ENCODE results near the gene IFT57. TPM values are rescaled to one million over a fixed set of nuclear protein-coding genes. Genes with fewer than 3 reads are reported as not detected.

The IFT57 gene
- total and polyA plus RNA-seq, 9 of the 15 experiments (the other 6 are each of a cell fraction or from before 2014, with no cell fraction given) = 1.5 to 20.1 (median 9.9) TPM

- TF ChIP-seq GTF3C2 (IDR thresholded peaks at IDR 0.05; ENCODE audit: borderline replicate concordance, extremely low read depth, insufficient read length) (no peak), ZNF764 (CRISPR knock-in tag; IDR thresholded peaks at IDR 0.05; ENCODE audit: low read depth) (no peak), IRF2 (CRISPR knock-in tag; IDR thresholded peaks at IDR 0.05) (no peak), NUFIP1 (IDR thresholded peaks at IDR 0.05; ENCODE audit: partially characterized antibody) (no peak), CEBPB (tag; IDR thresholded peaks at IDR 0.05) (no peak), ZNF354B (CRISPR knock-in tag; IDR thresholded peaks at IDR 0.05) (no peak), CBFA2T3 (IDR thresholded peaks at IDR 0.05) (no peak), PHTF2 (CRISPR knock-in tag; IDR thresholded peaks at IDR 0.05) (no peak), ZNF347 (CRISPR knock-in tag; IDR thresholded peaks at IDR 0.05; ENCODE audit: low read depth) (no peak), DDX20 (tag; IDR thresholded peaks at IDR 0.05; ENCODE audit: low read depth) (no peak), CHD1 (IDR thresholded peaks at IDR 0.05; ENCODE audit: low read length) (no peak), MAFK (IDR thresholded peaks at IDR 0.05; ENCODE audit: low read length) (no peak), ELF1 (tag; IDR thresholded peaks at IDR 0.05) (peak; percentile 39; the same call in 1 of the 2 replicates), ZNF124 (CRISPR knock-in tag; IDR thresholded peaks at IDR 0.05) (no peak), SP2 (IDR thresholded peaks at IDR 0.05; ENCODE audit: extremely low read depth, low read depth, low read length, poor library complexity, severe bottlenecking) (no peak), CBX2 (IDR thresholded peaks at IDR 0.05; ENCODE audit: insufficient read depth, low read length, poor library complexity, severe bottlenecking) (no peak), POLR2AphosphoS5 (IDR thresholded peaks at IDR 0.05; ENCODE audit: control insufficient read depth, insufficient read depth, low read depth, low read length) (no peak), DNMT1 (IDR thresholded peaks at IDR 0.05) (no peak), NELFE (IDR thresholded peaks at IDR 0.05; ENCODE audit: insufficient read depth, insufficient read length) (no peak), ZNF146 (CRISPR knock-in tag; IDR thresholded peaks at IDR 0.05; ENCODE audit: unreplicated experiment) (no peak), NFE2 (IDR thresholded peaks at IDR 0.05; ENCODE audit: low read depth) (no peak), STAG1 (CRISPR knock-in tag; IDR thresholded peaks at IDR 0.05; ENCODE audit: borderline replicate concordance) (no peak), JUN (IDR thresholded peaks at IDR 0.05; ENCODE audit: borderline replicate concordance, low read depth, low read length) (no peak), JUN (CRISPR knock-in tag; IDR thresholded peaks at IDR 0.05; ENCODE audit: borderline replicate concordance) (no peak), WHSC1 (IDR thresholded peaks at IDR 0.05; ENCODE audit: low read length) (no peak), SRSF3 (IDR thresholded peaks at IDR 0.05; ENCODE audit: insufficient read depth, low read length) (no peak), C11orf30 (IDR thresholded peaks at IDR 0.05; ENCODE audit: low read depth) (0 out of 2 replicates have a peak, but pooled peaks have one; percentile 20)
- TF ChIP-seq, protein P1, sequence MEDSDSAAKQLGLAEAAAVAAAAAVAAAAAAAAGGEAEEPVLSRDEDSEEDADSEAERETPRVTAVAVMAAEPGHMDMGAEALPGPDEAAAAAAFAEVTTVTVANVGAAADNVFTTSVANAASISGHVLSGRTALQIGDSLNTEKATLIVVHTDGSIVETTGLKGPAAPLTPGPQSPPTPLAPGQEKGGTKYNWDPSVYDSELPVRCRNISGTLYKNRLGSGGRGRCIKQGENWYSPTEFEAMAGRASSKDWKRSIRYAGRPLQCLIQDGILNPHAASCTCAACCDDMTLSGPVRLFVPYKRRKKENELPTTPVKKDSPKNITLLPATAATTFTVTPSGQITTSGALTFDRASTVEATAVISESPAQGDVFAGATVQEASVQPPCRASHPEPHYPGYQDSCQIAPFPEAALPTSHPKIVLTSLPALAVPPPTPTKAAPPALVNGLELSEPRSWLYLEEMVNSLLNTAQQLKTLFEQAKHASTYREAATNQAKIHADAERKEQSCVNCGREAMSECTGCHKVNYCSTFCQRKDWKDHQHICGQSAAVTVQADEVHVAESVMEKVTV (CRISPR knock-in tag; IDR thresholded peaks at IDR 0.05) = 0 out of 2 replicates have a peak, but pooled peaks have one; percentile 39
These were observed 68.7 kb downstream of the IFT57 start (continued) for GRCh38 chr3:108153451-108153981.
